VCaP (cell line): ENCODE measurements around the gene ANO3.

Source experiments
- H3K27ac ChIP-seq: fragments of 450-650 bp; 2 replicates; pipeline ENCODE4 v1.5.1; 2017
- TF ChIP-seq, protein P1 (sequence below): fragments of 450-650 bp; conservative IDR thresholded peaks from 2 replicates; pipeline ENCODE4 v1.5.1; 2017; ENCODE audit warnings: mild to moderate bottlenecking, moderate library complexity

Gene ANO3

DNA sequence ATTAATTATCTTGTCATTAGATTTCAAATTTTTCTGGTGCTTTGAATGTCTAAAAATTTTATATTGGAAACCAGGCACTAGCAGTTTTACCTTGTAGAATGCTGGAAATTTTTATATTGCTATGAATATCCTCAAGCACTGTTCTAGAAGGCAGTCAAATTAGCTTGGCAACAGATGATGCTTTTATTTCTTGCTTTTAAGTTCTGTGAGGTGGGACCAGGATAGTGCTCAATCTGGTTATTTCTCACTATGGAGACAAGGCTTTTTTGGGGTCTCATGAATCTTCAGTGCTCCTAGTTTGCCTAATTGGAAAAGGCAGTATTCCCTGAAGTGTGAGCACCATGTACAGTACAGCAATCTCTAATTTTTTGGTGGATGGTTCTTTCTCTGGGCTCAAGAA, 27.1 kb downstream of the ANO3 start:
- TF ChIP-seq, protein P1, sequence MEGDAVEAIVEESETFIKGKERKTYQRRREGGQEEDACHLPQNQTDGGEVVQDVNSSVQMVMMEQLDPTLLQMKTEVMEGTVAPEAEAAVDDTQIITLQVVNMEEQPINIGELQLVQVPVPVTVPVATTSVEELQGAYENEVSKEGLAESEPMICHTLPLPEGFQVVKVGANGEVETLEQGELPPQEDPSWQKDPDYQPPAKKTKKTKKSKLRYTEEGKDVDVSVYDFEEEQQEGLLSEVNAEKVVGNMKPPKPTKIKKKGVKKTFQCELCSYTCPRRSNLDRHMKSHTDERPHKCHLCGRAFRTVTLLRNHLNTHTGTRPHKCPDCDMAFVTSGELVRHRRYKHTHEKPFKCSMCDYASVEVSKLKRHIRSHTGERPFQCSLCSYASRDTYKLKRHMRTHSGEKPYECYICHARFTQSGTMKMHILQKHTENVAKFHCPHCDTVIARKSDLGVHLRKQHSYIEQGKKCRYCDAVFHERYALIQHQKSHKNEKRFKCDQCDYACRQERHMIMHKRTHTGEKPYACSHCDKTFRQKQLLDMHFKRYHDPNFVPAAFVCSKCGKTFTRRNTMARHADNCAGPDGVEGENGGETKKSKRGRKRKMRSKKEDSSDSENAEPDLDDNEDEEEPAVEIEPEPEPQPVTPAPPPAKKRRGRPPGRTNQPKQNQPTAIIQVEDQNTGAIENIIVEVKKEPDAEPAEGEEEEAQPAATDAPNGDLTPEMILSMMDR, result no peak

DNA sequence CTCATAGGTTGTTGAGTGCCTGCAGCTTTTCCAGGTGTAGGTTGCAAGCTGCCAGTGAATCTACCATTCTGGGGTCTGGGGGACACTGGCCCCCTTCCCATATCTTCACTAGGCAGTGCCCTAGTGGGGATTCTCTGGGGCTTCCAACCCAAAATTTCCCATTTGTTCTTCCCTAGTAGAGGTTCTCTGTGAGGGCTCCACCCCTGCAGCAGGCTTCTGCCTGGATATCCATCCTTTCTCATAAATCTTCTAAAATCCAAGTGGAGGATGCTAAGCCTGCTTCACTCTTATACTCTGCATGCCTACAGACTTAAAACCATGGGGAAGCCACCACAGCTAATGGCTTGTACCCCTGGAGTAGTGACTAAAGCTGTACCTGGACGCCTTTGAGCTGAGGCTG, 33.4 kb downstream of the ANO3 start:
- TF ChIP-seq, protein P1, result no peak
- H3K27ac ChIP-seq, result no peak overlapping the region

More for the DNA sequence above, 27.1 kb downstream of the ANO3 start:
- no peak overlapping the region for H3K27ac ChIP-seq

DNA sequence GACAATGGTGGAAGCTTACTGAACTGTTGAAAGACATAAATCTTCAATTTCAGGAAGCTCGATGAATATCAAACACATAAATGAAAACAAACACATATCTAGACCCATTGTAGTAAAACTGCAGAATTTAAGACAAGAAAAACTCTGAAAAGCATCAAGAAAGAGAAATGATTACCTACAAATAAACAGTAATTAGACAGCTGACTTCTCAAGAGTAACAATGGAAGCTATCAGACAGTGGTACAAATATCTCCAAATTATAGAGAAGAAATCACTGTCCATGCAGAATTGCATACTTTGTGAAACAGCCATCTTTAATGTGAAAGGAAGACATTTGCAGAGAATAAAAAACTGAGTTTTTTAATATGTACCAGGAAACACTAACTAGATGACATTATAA, 45.7 kb downstream of the ANO3 start:
- no peak overlapping the region for H3K27ac ChIP-seq
- TF ChIP-seq, protein P1, result no peak

DNA sequence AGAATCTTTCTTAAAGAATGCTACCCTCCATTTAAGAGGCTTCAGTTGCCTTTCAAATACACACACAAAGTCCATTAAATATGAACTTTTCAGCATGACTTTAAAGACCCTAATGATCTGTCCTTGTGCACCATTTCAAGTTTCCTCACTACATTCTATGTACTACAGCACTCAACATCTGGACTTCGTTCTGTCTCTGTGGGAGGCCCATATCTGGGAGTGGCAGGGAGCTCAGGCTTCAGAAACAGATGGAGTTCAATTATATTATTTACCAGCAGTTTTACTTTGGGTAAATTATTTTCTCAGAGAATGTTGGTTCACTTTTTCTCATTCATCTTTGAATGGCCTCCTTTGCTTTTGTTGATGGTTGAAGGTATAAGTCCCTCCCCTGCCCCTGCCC, 67.4 kb downstream of the ANO3 start:
- TF ChIP-seq, protein P1, result no peak
- H3K27ac ChIP-seq, result no peak overlapping the region

DNA sequence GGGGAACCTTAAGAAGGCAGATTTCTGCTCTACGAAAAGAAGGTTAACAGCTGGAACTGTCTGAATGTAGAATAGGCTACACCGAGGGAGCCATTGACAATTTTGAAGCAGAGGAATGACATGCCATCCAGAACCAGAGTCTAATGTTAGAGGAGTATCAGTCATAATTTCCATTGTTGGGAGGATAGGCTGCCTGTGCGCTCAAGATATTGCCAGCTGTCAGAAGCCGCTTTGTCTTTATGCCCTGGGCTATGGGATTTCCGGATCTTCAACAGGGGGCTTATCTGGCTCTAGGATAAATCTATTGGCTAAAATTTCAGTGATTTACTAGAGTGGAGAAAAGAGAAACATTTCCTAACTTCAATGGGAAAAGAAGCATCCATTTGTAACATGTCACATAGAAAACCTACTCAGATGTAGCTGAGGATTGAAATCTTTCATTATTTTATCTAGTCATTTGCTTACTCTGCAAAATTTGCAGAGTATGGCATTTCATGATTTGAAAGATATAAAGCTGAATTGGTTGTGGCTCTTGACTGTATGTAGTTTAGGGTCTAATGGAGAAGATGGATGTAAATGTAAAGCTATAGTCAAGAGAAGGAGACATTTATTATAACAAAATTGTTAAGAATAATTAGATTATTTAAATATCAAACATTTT, 78.9 kb downstream of the ANO3 start:
- TF ChIP-seq, protein P1, result no peak
- no peak overlapping the region for H3K27ac ChIP-seq

DNA sequence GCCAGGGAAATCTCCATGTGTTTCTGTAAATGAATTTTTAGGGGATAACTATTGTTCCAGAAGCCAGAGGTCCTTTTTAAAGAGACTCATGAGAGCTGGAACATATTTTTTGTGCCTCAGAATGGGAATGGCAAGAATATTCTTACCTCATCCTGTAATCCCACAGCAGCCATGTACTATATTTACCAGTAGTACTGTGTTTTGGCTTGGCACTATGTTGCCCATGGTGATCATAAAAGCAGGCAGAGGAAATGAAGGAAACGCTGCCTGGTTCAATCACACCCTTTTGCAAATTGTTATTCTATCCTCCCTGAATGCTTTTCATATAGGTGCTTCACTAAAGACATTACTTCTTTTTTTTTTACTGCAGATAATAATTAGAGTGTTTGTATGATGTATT, 81.0 kb downstream of the ANO3 start:
- no peak overlapping the region for H3K27ac ChIP-seq
- TF ChIP-seq, protein P1, result no peak

DNA sequence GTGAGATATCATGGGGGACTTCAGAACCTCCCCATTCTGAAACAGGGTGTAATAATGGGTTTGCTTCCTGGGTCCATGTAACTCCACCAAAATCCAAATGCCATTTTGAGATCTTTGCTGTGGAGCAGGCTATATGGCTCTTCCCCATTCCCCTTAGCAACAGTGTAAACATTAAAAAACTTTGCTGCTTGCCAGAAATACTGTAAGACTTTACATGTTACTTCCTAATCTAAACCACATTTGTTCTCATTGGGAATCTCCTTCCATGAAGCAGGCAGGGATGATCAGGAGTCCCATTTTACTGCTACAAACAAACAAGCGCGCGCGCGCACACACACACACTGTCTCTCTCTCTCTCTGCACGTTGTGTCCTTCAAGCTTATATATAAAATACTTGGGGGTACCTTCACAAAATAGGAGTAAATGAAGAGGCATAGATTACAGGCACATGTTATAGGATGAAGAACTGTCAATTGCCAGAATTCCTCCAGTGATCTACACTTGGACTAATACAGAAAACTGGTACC, 86.5 kb downstream of the ANO3 start:
- H3K27ac ChIP-seq, result no peak overlapping the region
- TF ChIP-seq, protein P1, result no peak
